HG03039 (cell line): ENCODE measurements around the gene TIGAR.

Source experiments
- ATAC-seq: cut with Tn5 transposase; IDR thresholded peaks from one replicate; pipeline ENCODE4 v1.9.1; 2021; ENCODE audit warnings: mild to moderate bottlenecking, moderate library complexity; ENCODE audit not compliant: unreplicated experiment

Gene TIGAR

DNA sequence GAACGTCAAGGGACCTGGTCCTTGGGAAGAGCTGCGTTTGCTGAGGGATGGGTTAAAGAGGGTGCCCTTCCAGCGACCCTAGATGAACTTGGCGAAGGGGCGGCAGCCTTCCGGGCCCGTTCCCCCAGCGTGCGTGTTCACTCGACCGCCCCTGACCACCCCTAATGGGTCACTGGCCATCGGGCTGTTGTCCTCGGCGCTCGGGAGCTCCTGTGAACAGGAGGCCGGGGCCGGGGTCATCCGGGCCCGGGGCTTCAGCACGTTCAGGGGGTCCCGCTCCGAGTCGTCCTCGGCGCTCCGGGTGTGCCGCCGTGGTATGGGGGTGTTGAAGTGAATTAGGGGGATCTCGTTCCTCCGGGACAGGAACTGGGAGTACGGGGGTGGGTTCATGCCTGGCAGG is 49.3 kb downstream of the TIGAR start:
- no peak for ATAC-seq

DNA sequence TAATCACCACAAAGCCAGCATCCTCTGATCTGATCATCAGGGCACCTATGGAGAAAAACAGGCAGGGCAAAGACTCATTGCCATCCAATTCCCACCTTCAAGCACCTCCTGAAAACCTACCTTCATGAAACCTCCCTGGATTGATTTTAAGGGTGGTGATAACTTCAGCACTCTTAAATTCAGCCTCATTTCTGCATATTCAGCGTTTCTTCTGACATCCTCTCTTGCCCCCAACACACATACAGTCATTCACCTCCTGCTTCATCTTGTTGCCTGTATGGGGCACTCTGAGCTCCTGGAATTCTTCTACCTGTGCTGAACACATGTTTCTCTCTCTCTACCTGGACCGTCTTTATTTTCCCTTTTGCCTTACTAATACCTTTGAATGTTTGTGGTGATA is 51.6 kb downstream of the TIGAR start:
- ATAC-seq, result no peak

GRCh38 chr12:4375449-4375848 is 54.4 kb downstream of the TIGAR start:
- ATAC-seq, result no peak

GRCh38 chr12:4378772-4379171 is 57.8 kb downstream of the TIGAR start:
- ATAC-seq, result no peak

GRCh38 chr12:4379405-4379804 is 58.4 kb downstream of the TIGAR start, which contains the start of gene FGF23:
FGF23 (minus strand) TSS chr12:4379712; CDS start chr12:4379582, 130 bp downstream.
- ATAC-seq, result no peak

GRCh38 chr12:4380332-4380731 is 59.3 kb downstream of the TIGAR start:
- no peak for ATAC-seq

- ATAC-seq, result no peak
Observed at GRCh38 chr12:4383304-4383865, 62.4 kb downstream of the TIGAR start.

DNA sequence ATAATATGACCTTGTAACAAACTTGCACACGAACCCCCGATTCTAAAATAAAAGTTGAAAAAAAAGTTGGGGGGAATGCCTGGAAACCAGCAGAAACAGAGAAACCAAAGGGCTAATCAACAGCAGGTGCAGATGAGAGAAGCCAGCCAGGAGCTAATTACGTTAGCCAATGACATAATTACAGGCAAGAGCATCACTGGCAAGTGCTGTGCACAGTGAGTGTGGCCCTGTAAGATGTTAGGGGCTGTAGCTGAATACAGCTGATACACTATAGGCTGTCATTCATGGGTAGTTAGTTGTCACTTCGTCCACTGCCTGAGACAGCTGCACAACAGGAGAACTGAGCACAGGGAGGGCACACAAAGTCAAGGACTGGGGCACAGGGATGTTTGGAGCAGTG is 65.8 kb downstream of the TIGAR start:
- no peak for ATAC-seq

- ATAC-seq, result no peak
Observed at GRCh38 chr12:4387607-4388006, 66.6 kb downstream of the TIGAR start.

DNA sequence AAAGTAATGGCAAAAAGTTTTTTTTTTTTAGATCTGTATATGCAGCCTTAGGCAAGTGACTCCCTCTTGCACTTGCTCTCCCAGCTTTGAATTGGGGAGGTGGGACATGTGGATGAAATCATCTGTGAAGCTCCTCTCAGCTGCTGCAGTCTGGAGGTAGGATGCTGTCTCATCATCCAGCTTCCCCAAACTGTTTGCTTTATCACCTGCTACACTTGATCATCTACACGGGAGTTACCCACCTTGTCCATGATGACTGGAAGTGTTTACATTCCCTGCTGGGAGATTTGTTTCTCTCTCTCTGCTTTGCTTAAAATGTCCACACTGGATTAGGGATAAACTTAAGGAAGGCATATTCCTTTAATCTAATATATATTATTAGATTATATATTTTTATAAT is 67.0 kb downstream of the TIGAR start:
- ATAC-seq, result no peak

GRCh38 chr12:4388662-4389061 is 67.6 kb downstream of the TIGAR start:
- no peak for ATAC-seq

GRCh38 chr12:4392223-4392742 is 71.3 kb downstream of the TIGAR start:
- ATAC-seq, result no peak

- ATAC-seq, result no peak
Observed at GRCh38 chr12:4393211-4393610, 72.2 kb downstream of the TIGAR start.

- no peak for ATAC-seq
Observed at GRCh38 chr12:4395818-4396217, 74.8 kb downstream of the TIGAR start.

DNA sequence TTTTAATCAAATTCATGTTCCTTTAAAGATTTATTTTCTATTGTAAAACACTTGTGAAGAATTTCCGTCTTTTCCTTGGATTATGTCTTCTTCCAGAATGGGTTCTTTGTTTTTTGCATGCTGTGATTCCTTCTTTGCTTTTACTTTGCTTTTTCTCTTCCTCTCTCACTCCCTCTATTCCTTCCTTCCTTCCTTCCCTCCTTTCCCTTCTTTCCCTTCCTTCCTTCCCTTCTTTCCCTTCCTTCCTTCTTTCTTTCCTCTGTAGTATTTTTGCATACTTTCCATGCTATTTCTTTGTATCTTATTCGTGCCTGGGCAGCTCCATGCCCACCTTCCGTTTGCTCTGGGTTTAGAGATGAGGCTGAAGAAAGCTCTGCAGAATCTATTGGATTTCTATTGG is 80.1 kb downstream of the TIGAR start:
- ATAC-seq, result no peak

DNA sequence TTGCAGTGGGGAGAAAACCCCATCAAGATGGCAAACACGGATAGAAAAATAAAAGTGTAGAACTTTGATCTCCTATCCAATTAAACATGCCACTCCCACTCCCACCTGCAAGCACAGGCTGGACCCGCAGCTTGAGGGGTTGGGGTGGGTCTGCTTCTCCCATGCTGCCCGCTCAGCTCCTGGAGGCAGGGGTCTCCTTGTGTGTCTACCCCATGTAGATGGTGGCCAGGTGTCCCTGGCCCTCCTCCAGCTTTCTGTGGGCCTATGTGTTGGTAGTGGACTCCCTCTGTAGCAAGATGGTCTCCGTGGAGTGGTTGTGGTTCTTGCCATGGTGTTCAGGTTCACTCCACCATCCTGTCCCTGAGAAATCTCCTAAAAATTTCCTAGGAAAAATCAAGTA is 82.0 kb downstream of the TIGAR start:
- ATAC-seq, result no peak
